ENCODE measurements around the gene ABCD3.

DNA sequence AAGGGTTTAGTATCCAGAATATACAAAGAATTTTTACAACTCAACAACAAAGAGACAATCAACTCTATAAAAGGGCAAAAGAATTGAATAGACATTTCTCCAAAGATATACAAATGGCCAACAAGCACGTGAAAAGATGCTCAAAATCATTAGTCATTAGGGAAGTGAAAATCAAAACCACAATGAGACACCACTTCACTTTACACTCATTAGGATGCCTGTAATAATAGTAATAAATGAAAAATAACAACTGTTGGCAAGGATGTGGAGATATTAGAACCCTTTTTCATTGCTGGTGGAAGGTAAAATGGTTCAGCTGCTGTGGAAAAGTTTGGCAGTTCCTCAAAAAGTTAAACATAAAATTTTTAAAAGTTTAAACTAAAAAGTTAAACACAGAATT lies 7.0 kb upstream of the ABCD3 start:
- TF ChIP-seq, protein P1, sequence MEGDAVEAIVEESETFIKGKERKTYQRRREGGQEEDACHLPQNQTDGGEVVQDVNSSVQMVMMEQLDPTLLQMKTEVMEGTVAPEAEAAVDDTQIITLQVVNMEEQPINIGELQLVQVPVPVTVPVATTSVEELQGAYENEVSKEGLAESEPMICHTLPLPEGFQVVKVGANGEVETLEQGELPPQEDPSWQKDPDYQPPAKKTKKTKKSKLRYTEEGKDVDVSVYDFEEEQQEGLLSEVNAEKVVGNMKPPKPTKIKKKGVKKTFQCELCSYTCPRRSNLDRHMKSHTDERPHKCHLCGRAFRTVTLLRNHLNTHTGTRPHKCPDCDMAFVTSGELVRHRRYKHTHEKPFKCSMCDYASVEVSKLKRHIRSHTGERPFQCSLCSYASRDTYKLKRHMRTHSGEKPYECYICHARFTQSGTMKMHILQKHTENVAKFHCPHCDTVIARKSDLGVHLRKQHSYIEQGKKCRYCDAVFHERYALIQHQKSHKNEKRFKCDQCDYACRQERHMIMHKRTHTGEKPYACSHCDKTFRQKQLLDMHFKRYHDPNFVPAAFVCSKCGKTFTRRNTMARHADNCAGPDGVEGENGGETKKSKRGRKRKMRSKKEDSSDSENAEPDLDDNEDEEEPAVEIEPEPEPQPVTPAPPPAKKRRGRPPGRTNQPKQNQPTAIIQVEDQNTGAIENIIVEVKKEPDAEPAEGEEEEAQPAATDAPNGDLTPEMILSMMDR (conservative IDR thresholded peaks at IDR 0.05; ENCODE audit: low read length), result no peak
- no peak for TF ChIP-seq EZH2phosphoT487 (IDR thresholded peaks at IDR 0.05; ENCODE audit: borderline replicate concordance)
